ENCODE results near the gene RAPGEF3.

- TF ChIP-seq POLR2A (IDR thresholded peaks at IDR 0.05; ENCODE audit: low read depth, low read length) = no peak
- no peak for TF ChIP-seq POLR2AphosphoS5 (IDR thresholded peaks at IDR 0.05; ENCODE audit: low read depth, low read length)
- TF ChIP-seq TAF1 (IDR thresholded peaks at IDR 0.05; ENCODE audit: borderline replicate concordance, low read depth, low read length) = no peak
Measured at GRCh38 chr12:47769234-47770085, 10.8 kb upstream of the RAPGEF3 start.
